ENCODE results near the gene HUS1. TPM values are rescaled to one million over a fixed set of nuclear protein-coding genes. Genes with fewer than 3 reads are reported as not detected.

The HUS1 gene
- total RNA-seq, 6 donors from 2014 or later, result 24.2 to 38.8 (median 26.7) TPM

GRCh38 chr7:47968847-47969774 lies 10.3 kb downstream of the HUS1 start:
- Histone ChIP-seq H3K36me3 (peaks cover 36 to 82% (median 48%) of the 10 kb centered on the region in 4 donors), H3K27me3 (no peaks in the 10 kb centered on the region), H3K4me1 (peaks cover 3 to 22% (median 11%) of the 10 kb centered on the region in 4 donors), H3K9me3 (no peaks in the 10 kb centered on the region), H3K27ac (peak overlapping the region; percentile 18 to 66 (median 58)), H3K4me3 (no peak overlapping the region)
- peak; percentile 71 to 88 (median 78) for TF ChIP-seq CTCF (IDR thresholded peaks at IDR 0.05)
- no peak for TF ChIP-seq POLR2AphosphoS5 (IDR thresholded peaks at IDR 0.05)
- TF ChIP-seq POLR2A (IDR thresholded peaks at IDR 0.05), result no peak
- TF ChIP-seq EP300 (IDR thresholded peaks at IDR 0.05), result no peak
- DNase-seq, result peak in 1 of 2 donors; percentile 51
- 57 to 61% methylated on average over 5 of the region's 5 CpGs for WGBS, 2 donors
- peak; percentile 65 to 66 for ATAC-seq (ENCODE audit: low FRiP score in 2 of 2)

GRCh38 chr7:47967708-47968107 lies 11.7 kb downstream of the HUS1 start:
- Histone ChIP-seq H3K4me1 (peaks cover 3 to 22% (median 11%) of the 10 kb centered on the region in 4 donors), H3K27me3 (no peaks in the 10 kb centered on the region), H3K4me3 (no peak overlapping the region), H3K27ac (no peak overlapping the region), H3K9me3 (no peaks in the 10 kb centered on the region), H3K36me3 (peaks cover 36 to 82% (median 53%) of the 10 kb centered on the region in 4 donors)
- no peak for DNase-seq
- 93 to 95% methylated on average over 2 of the region's 2 CpGs for WGBS, 2 donors
- no peak for ATAC-seq (ENCODE audit: low FRiP score in 2 of 2)
- TF ChIP-seq CTCF (IDR thresholded peaks at IDR 0.05), result no peak
- no peak for TF ChIP-seq POLR2AphosphoS5 (IDR thresholded peaks at IDR 0.05)
- no peak for TF ChIP-seq POLR2A (IDR thresholded peaks at IDR 0.05)
- TF ChIP-seq EP300 (IDR thresholded peaks at IDR 0.05), result no peak

DNA sequence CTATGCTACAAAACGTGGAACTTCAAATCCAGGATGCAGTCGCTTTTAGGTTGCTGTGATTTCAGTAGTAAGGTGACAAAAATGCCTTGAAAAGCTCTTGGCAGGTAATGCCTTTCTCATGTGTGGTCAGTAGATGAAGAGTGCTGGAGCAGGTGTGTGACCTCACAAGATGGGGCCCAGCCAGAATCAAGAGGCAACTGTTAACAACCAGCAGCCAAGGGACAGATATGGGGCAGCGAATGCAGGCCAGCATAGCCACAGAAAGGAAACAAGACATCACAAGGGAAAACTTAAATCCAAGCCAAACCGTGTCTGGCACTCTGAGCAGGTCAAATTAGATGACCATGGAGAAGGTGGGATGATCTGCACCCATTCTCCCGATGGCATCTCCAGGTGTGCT lies 12.3 kb downstream of the HUS1 start:
- Histone ChIP-seq H3K27me3 (no peaks in the 10 kb centered on the region), H3K27ac (no peak overlapping the region), H3K36me3 (peaks cover 36 to 84% (median 59%) of the 10 kb centered on the region in 4 donors), H3K4me1 (peaks cover 3 to 22% (median 11%) of the 10 kb centered on the region in 4 donors), H3K9me3 (no peaks in the 10 kb centered on the region), H3K4me3 (no peak overlapping the region)
- DNase-seq (no peak), ATAC-seq (ENCODE audit: low FRiP score in 2 of 2) (no peak)
- 92 to 93% methylated on average over 5 of the region's 5 CpGs for WGBS, 2 donors
- TF ChIP-seq EP300 (IDR thresholded peaks at IDR 0.05) (no peak), CTCF (IDR thresholded peaks at IDR 0.05) (no peak)

GRCh38 chr7:47965456-47965855 lies 14.0 kb downstream of the HUS1 start:
- no peaks in the 10 kb centered on the region for H3K27me3 ChIP-seq
- no peak overlapping the region for H3K27ac ChIP-seq
- WGBS, 2 donors, result 82 to 84% methylated on average over 4 of the region's 5 CpGs
- ATAC-seq (ENCODE audit: low FRiP score in 2 of 2) (no peak), DNase-seq (no peak)
- TF ChIP-seq POLR2A (IDR thresholded peaks at IDR 0.05) (no peak), POLR2AphosphoS5 (IDR thresholded peaks at IDR 0.05) (no peak), CTCF (IDR thresholded peaks at IDR 0.05) (no peak), EP300 (IDR thresholded peaks at IDR 0.05) (no peak)
- H3K4me3 ChIP-seq, result no peak overlapping the region
- H3K4me1 ChIP-seq, result peaks cover 1 to 12% (median 5%) of the 10 kb centered on the region in 4 donors
- H3K9me3 ChIP-seq, result no peaks in the 10 kb centered on the region
- peaks cover 38 to 87% (median 68%) of the 10 kb centered on the region in 4 donors for H3K36me3 ChIP-seq

Data from upper lobe of left lung (tissue), 6 donors.